K562 (cell line): ENCODE measurements around the gene MMAB. TPM values are rescaled to one million over a fixed set of nuclear protein-coding genes. Genes with fewer than 3 reads are reported as not detected.

Source experiments
- ATAC-seq: fragments of 200-7000 bp; cut with Tn5 transposase; 3 replicates; pipeline ENCODE4 v1.9.1; 2020; ENCODE audit warnings: moderate library complexity
- BruUV-seq: library from RNA; stranded (reverse); fragments of 400-500 nt; replicated peaks from 2 replicates; lab custom pipeline; 2021; lab: Mats Ljungman, UMichigan
- CTCF ChIA-PET: fragments of 300-600 bp; formaldehyde crosslinking; extraction: SDS; loops from one replicate; lab custom pipeline; 2021; ENCODE audit warnings: low intra/inter-chr PET ratio; lab: Yijun Ruan, JAX
- POLR2A ChIA-PET: fragments of 300-600, 350-650 bp; sonication (Branson Sonifier 250); formaldehyde crosslinking; extraction: SDS; loops from one replicate; lab custom pipeline; 2021; ENCODE audit warnings: antibody characterized with exemption, inconsistent platforms; lab: Yijun Ruan, JAX
- DNase-seq, 4 experiments: peaks; one replicate each; pipeline versions ENCODE4 v3.0.0 to v3.0.0-alpha.2; 2011 to 2018; ENCODE audit warnings: low spot score in 3 of 4, mixed read lengths in 3 of 4; ENCODE audit errors: extremely low read depth in 1 of 4
- FAIRE-seq: peaks from 2 replicates; lab custom pipeline; 2011; peaks lifted over from hg19 to GRCh38; lab: Jason Lieb, UNC
- H2AFZ ChIP-seq: 2 replicates; pipeline ENCODE4 v1.6.0; 2011; ENCODE audit warnings: low read depth, low read length, control low read depth, inconsistent platforms
- H3K27ac ChIP-seq: fragments of 200-600 bp; 3 replicates; pipeline ENCODE4 v1.8.0; 2011; ENCODE audit warnings: low read depth, mild to moderate bottlenecking, control low read depth, inconsistent platforms, low read length, moderate library complexity, mixed read lengths; ENCODE audit errors: extremely low read depth
- H3K27me3 ChIP-seq, 2 experiments: fragments of 300-600 bp in 1 of 2; 2 replicates in 1 of 2; 3 replicates in 1 of 2; pipeline versions ENCODE4 v1.6.0 to v1.8.0; 2011; ENCODE audit warnings: inconsistent platforms in 2 of 2, low read length in 2 of 2, mild to moderate bottlenecking in 1 of 2, mixed read lengths in 1 of 2, moderate library complexity in 1 of 2; ENCODE audit not compliant: control insufficient read depth in 2 of 2, insufficient read depth in 2 of 2
- H3K36me3 ChIP-seq: fragments of 300-600 bp; 3 replicates; pipeline ENCODE4 v1.8.0; 2011; ENCODE audit warnings: mild to moderate bottlenecking, low read length, inconsistent platforms; ENCODE audit not compliant: control insufficient read depth, insufficient read depth
- H3K4me1 ChIP-seq, 2 experiments: fragments of 200-600 bp in 1 of 2; replicated peaks in 1 of 2; 2 replicates in 1 of 2; 3 replicates in 1 of 2; pipeline versions ENCODE4 v1.5.1 to v1.8.0; 2011; ENCODE audit warnings: inconsistent platforms in 2 of 2, low read length in 2 of 2, mild to moderate bottlenecking in 1 of 2, mixed read lengths in 1 of 2, moderate library complexity in 1 of 2; ENCODE audit not compliant: control insufficient read depth in 2 of 2, insufficient read depth in 2 of 2
- H3K4me2 ChIP-seq: 2 replicates; pipeline ENCODE4 v1.6.1; 2011; ENCODE audit warnings: low read length, control low read depth, inconsistent platforms, mixed read lengths; ENCODE audit not compliant: insufficient read depth
- H3K4me3 ChIP-seq: fragments of 200-600 bp; sonication (generic), shearing (Covaris generic); 2 replicates; pipeline ENCODE4 v1.5.1; 2016; ENCODE audit warnings: control low read depth, inconsistent platforms
- H3K79me2 ChIP-seq: fragments of 200-600 bp; 3 replicates; pipeline ENCODE4 v1.8.0; 2011; ENCODE audit warnings: low read length, inconsistent platforms; ENCODE audit not compliant: control insufficient read depth, insufficient read depth
- H3K9ac ChIP-seq, 2 experiments: 2 replicates each; pipeline versions ENCODE4 v1.6.0 to v1.6.1; 2011; ENCODE audit warnings: low read depth in 2 of 2, low read length in 2 of 2, control low read depth in 1 of 2, inconsistent platforms in 1 of 2, mild to moderate bottlenecking in 1 of 2, mixed read lengths in 1 of 2; ENCODE audit not compliant: insufficient read depth in 1 of 2
- H3K9me1 ChIP-seq: one replicate; pipeline ENCODE4 v1.6.0; 2011; ENCODE audit warnings: inconsistent platforms, mild to moderate bottlenecking, low read length, moderate library complexity; ENCODE audit not compliant: control insufficient read depth, insufficient read depth
- H3K9me3 ChIP-seq: replicated peaks from 2 replicates; pipeline ENCODE4 v1.5.1; 2011; ENCODE audit warnings: low read depth, low read length, inconsistent platforms; ENCODE audit not compliant: control insufficient read depth, insufficient read depth
- H4K20me1 ChIP-seq: replicated peaks from 2 replicates; pipeline ENCODE4 v1.6.1; 2011; ENCODE audit warnings: low read length, inconsistent platforms, mixed read lengths; ENCODE audit not compliant: control insufficient read depth, insufficient read depth
- E2F6 ChIP-seq, 2 experiments: IDR thresholded peaks; 2 replicates each; pipeline ENCODE4 v1.6.1; 2011; ENCODE audit warnings: borderline replicate concordance in 1 of 2, control low read depth in 1 of 2, low read depth in 1 of 2, low read length in 1 of 2, mild to moderate bottlenecking in 1 of 2, mixed read lengths in 1 of 2, moderate library complexity in 1 of 2; ENCODE audit not compliant: insufficient read depth in 1 of 2, insufficient read length in 1 of 2, poor library complexity in 1 of 2, severe bottlenecking in 1 of 2; ENCODE audit errors: extremely low read depth in 1 of 2
- HNRNPUL1 ChIP-seq: fragments of 200-400 bp; formaldehyde crosslinking; IDR thresholded peaks from 2 replicates; pipeline ENCODE4 v1.6.1; 2017; ENCODE audit warnings: low read length
- IRF1 ChIP-seq: sonication (generic); formaldehyde crosslinking; IDR thresholded peaks from 2 replicates; pipeline ENCODE4 v1.8.0; 2022; ENCODE audit warnings: missing genetic modification reagents, mild to moderate bottlenecking, borderline replicate concordance
- LARP7 ChIP-seq: fragments of 450-650 bp; IDR thresholded peaks from 2 replicates; pipeline ENCODE4 v1.6.1; 2016
- MEF2D ChIP-seq: conservative IDR thresholded peaks from 2 replicates; pipeline ENCODE4 v1.6.1; 2016; ENCODE audit warnings: low read depth, missing genetic modification characterization, missing compliant biosample characterization
- NCOA4 ChIP-seq: fragments of 450-650 bp; IDR thresholded peaks from 2 replicates; pipeline ENCODE4 v1.6.1; 2018; ENCODE audit warnings: mild to moderate bottlenecking; ENCODE audit not compliant: partially characterized antibody
- NFATC3 ChIP-seq: fragments of 450-650 bp; IDR thresholded peaks from 2 replicates; pipeline ENCODE4 v1.6.1; 2017; ENCODE audit warnings: mild to moderate bottlenecking
- POLR2A ChIP-seq: fragments of 450-650 bp; conservative IDR thresholded peaks from 2 replicates; pipeline ENCODE4 v1.6.1; 2016
- PTTG1 ChIP-seq: fragments of 450-650 bp; IDR thresholded peaks from 2 replicates; pipeline ENCODE4 v1.6.1; 2016; ENCODE audit warnings: low read depth, mild to moderate bottlenecking, missing genetic modification characterization, missing compliant biosample characterization
- RAD51 ChIP-seq: fragments of 450-650 bp; IDR thresholded peaks from 2 replicates; pipeline ENCODE4 v1.7.1; 2016; ENCODE audit warnings: low read depth, mild to moderate bottlenecking, borderline replicate concordance
- SMAD4 ChIP-seq: fragments of 250-450 bp; sonication (Bioruptor Pico); conservative IDR thresholded peaks from 2 replicates; pipeline ENCODE4 v1.8.0; 2021; ENCODE audit warnings: inconsistent platforms, mild to moderate bottlenecking, moderate library complexity
- ZNF311 ChIP-seq: fragments of 250-450 bp; sonication (Bioruptor Pico); IDR thresholded peaks from 2 replicates; pipeline ENCODE4 v1.4.0; 2020; ENCODE audit warnings: mild to moderate bottlenecking, moderate library complexity
- WGBS: fragments of 100-300 bp; shearing (Covaris generic); methylation state at CpG from one replicate; pipeline ENCODE4 v1.1.6; 2016; ENCODE audit warnings: low coverage, mixed read lengths; ENCODE audit not compliant: insufficient coverage; ENCODE audit errors: missing lambda C conversion rate; 5-methylcytosine and 5-hydroxymethylcytosine counted together
- in situ Hi-C: fragments of 300-500 bp; cut with MboI; formaldehyde crosslinking; loops from 4 replicates; pipeline ENCODE4 v1.15.0; 2018; ENCODE audit warnings: inconsistent platforms, mixed read lengths
- intact Hi-C: fragments of 100-400 bp; cut with micrococcal nuclease; formaldehyde crosslinking; loops from 2 replicates; pipeline ENCODE4 v1.14.2; 2022
- polyA plus RNA-seq, 8 experiments: library from polyadenylated mRNA; depleted of rRNA in 4 of 8; stranded (reverse) in 5 of 8; unstranded in 3 of 8; fragments of >200 nt; fragmentation: Nextera tagmentation in 2 of 8; fragmentation: Illumina TruSeq in 1 of 8; extraction: Ambion mirVana in 2 of 8; extraction: Trizol in 1 of 8; gene quantifications; 2 replicates each; pipeline versions ENCODE4 v1.2.1 to v1.2.3, GENCODE V29; 2011 to 2014; ENCODE audit warnings: inconsistent platforms in 1 of 8, missing spikeins in 1 of 8
- total RNA-seq, 7 experiments: library from RNA; depleted of rRNA in 6 of 7; stranded (reverse); fragments of >200 nt in 6 of 7; fragmentation: Illumina TruSeq in 2 of 7; extraction: Trizol in 2 of 7; gene quantifications; 2 replicates each; pipeline versions ENCODE4 v1.2.1 to v1.2.3, GENCODE V29; 2011 to 2021; ENCODE audit warnings: low replicate concordance in 1 of 7
- TF ChIP-seq, protein P1 (sequence below), 2 experiments: fragments of 450-650 bp; formaldehyde crosslinking in 1 of 2; IDR thresholded peaks; 2 replicates each; pipeline versions ENCODE4 v1.4.0 to v1.6.1; 2014 to 2020; ENCODE audit warnings: mild to moderate bottlenecking in 2 of 2, borderline replicate concordance in 1 of 2, low read depth in 1 of 2

Gene MMAB
- total and polyA plus RNA-seq, 9 of the 15 experiments (the other 6 are each of a cell fraction or from before 2014, with no cell fraction given): 9.5 to 76.1 (median 46.2) TPM

DNA sequence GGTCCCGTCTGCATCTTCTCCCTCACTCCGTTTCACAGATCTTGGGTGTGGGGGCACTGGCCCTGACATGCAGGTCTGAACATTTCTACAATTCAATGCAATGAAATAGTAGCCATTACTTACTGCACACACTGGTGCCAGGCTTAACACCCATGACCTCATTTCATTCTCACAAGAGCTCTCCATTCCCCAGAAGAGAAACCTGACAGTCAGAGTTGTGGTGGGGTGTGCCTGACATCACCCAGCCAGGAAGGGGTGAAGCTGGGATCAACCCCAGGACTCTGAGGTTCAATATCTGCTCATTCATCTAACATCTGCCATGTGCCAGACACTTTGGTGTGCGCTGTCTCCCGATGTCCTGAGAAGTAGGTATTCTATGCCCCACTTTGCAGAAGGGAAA is 35.0 kb upstream of the MMAB start:
- Histone ChIP-seq H3K27ac (no peak overlapping the region), H3K36me3 (no peaks in the 10 kb centered on the region), H3K4me1 (peaks cover 0 to 11% of the 10 kb centered on the region in 2 experiments; a peak in 2 of 5 replicates), H3K27me3 (peaks cover 18 to 69% of the 10 kb centered on the region in 2 experiments; a peak in 4 of 5 replicates), H4K20me1 (peaks cover 9% of the 10 kb centered on the region), H3K9me3 (no peaks in the 10 kb centered on the region), H3K9ac (no peak overlapping the region), H3K9me1 (peaks cover 3% of the 10 kb centered on the region), H3K4me2 (no peak overlapping the region), H3K4me3 (no peak overlapping the region), H3K79me2 (no peaks in the 10 kb centered on the region), H2AFZ (no peak overlapping the region)
- ChIA-PET CTCF (no interaction called here), POLR2A (no interaction called here)
- in situ Hi-C loops: no loop called here
- FAIRE-seq (no peak), DNase-seq (no peak), ATAC-seq (no peak)
- intact Hi-C loops: no loop called here
- WGBS: 2% methylated on average over 4 of the region's 4 CpGs
- TF ChIP-seq NCOA4 (no peak), IRF1 (CRISPR knock-in tag) (no peak), SMAD4 (no peak), HNRNPUL1 (no peak), PTTG1 (tag) (no peak), MEF2D (tag) (no peak), E2F6 (IDR thresholded peaks at IDR 0.05; ENCODE audit: borderline replicate concordance in 1 of 2, extremely low read depth in 1 of 2, insufficient read depth in 1 of 2, insufficient read length in 1 of 2, low read depth in 1 of 2, low read length in 1 of 2, poor library complexity in 1 of 2, severe bottlenecking in 1 of 2) (no peak), LARP7 (no peak), POLR2A (no peak), RAD51 (no peak), NFATC3 (no peak), ZNF311 (CRISPR knock-in tag) (no peak)
- TF ChIP-seq, protein P1, sequence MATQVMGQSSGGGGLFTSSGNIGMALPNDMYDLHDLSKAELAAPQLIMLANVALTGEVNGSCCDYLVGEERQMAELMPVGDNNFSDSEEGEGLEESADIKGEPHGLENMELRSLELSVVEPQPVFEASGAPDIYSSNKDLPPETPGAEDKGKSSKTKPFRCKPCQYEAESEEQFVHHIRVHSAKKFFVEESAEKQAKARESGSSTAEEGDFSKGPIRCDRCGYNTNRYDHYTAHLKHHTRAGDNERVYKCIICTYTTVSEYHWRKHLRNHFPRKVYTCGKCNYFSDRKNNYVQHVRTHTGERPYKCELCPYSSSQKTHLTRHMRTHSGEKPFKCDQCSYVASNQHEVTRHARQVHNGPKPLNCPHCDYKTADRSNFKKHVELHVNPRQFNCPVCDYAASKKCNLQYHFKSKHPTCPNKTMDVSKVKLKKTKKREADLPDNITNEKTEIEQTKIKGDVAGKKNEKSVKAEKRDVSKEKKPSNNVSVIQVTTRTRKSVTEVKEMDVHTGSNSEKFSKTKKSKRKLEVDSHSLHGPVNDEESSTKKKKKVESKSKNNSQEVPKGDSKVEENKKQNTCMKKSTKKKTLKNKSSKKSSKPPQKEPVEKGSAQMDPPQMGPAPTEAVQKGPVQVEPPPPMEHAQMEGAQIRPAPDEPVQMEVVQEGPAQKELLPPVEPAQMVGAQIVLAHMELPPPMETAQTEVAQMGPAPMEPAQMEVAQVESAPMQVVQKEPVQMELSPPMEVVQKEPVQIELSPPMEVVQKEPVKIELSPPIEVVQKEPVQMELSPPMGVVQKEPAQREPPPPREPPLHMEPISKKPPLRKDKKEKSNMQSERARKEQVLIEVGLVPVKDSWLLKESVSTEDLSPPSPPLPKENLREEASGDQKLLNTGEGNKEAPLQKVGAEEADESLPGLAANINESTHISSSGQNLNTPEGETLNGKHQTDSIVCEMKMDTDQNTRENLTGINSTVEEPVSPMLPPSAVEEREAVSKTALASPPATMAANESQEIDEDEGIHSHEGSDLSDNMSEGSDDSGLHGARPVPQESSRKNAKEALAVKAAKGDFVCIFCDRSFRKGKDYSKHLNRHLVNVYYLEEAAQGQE (IDR thresholded peaks at IDR 0.05; ENCODE audit: borderline replicate concordance): no peak
- TF ChIP-seq, protein P1 (CRISPR knock-in tag; IDR thresholded peaks at IDR 0.05; ENCODE audit: low read depth): no peak
- no TSS peak for BruUV-seq
